H1 (cell line): ENCODE measurements around the gene HPX. TPM values are rescaled to one million over a fixed set of nuclear protein-coding genes. Genes with fewer than 3 reads are reported as not detected.

ENCODE experiments used
- CTCF ChIA-PET: fragments of 300-600 bp; sonication (Branson Sonifier 250); formaldehyde crosslinking; loops from one replicate; lab custom pipeline; 2021; ENCODE audit not compliant: partially characterized antibody; lab: Charles Lee
- POLR2A ChIA-PET: fragments of 300-600 bp; sonication (Branson Sonifier 250); formaldehyde crosslinking; loops from one replicate; lab custom pipeline; 2021; ENCODE audit warnings: inconsistent platforms; ENCODE audit not compliant: partially characterized antibody; lab: Charles Lee
- DNase-seq, 2 experiments: peaks; one replicate each; pipeline versions ENCODE4 v3.0.0 to v3.0.0-alpha.2; 2010 to 2022; ENCODE audit warnings: low spot score in 2 of 2, low read depth in 1 of 2, mixed read lengths in 1 of 2
- FAIRE-seq: peaks from 2 replicates; lab custom pipeline; 2011; peaks lifted over from hg19 to GRCh38; lab: Jason Lieb, UNC
- H2AFZ ChIP-seq: 2 replicates; pipeline ENCODE4 v1.8.1; 2012; ENCODE audit warnings: low read length, inconsistent platforms
- H2AK5ac ChIP-seq: 2 replicates; pipeline ENCODE4 v1.6.1; 2013; ENCODE audit warnings: low read depth, low read length
- H2BK120ac ChIP-seq: replicated peaks from 2 replicates; pipeline ENCODE3; 2013; ENCODE audit warnings: low read depth, low read length, inconsistent platforms
- H2BK12ac ChIP-seq: 2 replicates; pipeline ENCODE4 v1.6.1; 2013; ENCODE audit warnings: low read depth, low read length
- H2BK15ac ChIP-seq: 2 replicates; pipeline ENCODE4 v1.6.1; 2013; ENCODE audit warnings: low read length
- H2BK20ac ChIP-seq: 2 replicates; pipeline ENCODE4 v1.6.1; 2013; ENCODE audit warnings: low read length
- H2BK5ac ChIP-seq: 2 replicates; pipeline ENCODE4 v1.6.1; 2013; ENCODE audit warnings: low read depth, low read length
- H3K14ac ChIP-seq: 2 replicates; pipeline ENCODE4 v1.6.1; 2013; ENCODE audit warnings: inconsistent platforms; ENCODE audit not compliant: insufficient read length
- H3K18ac ChIP-seq: 2 replicates; pipeline ENCODE4 v1.6.1; 2013; ENCODE audit warnings: low read length; ENCODE audit errors: extremely low read depth
- H3K23ac ChIP-seq: 2 replicates; pipeline ENCODE4 v1.6.1; 2013; ENCODE audit warnings: inconsistent platforms; ENCODE audit not compliant: insufficient read length
- H3K23me2 ChIP-seq: 2 replicates; pipeline ENCODE4 v1.6.1; 2013; ENCODE audit warnings: low read depth, low read length
- H3K27ac ChIP-seq: 2 replicates; pipeline ENCODE4 v1.6.1; 2011; ENCODE audit warnings: low read depth, low read length, inconsistent platforms
- H3K27me3 ChIP-seq, 4 experiments: replicated peaks in 1 of 4; 1 replicate in 1 of 4; 2 replicates in 3 of 4; pipeline versions ENCODE4 v1.6.1 to v1.8.1; 2011 to 2013; ENCODE audit warnings: low read length in 3 of 4, mild to moderate bottlenecking in 3 of 4, inconsistent platforms in 2 of 4, mixed read lengths in 2 of 4, moderate library complexity in 1 of 4; ENCODE audit not compliant: control insufficient read depth in 3 of 4, insufficient read depth in 3 of 4; ENCODE audit errors: extremely low read depth in 1 of 4
- H3K36me3 ChIP-seq, 4 experiments: 2 replicates each; pipeline versions ENCODE4 v1.6.1 to v1.8.1; 2011 to 2013; ENCODE audit warnings: mild to moderate bottlenecking in 4 of 4, low read length in 3 of 4, moderate library complexity in 2 of 4, control low read depth in 1 of 4, inconsistent platforms in 1 of 4; ENCODE audit not compliant: insufficient read depth in 4 of 4, control insufficient read depth in 2 of 4
- H3K4ac ChIP-seq: replicated peaks from 2 replicates; pipeline ENCODE3; 2013; ENCODE audit warnings: low read length, low read depth, mixed read lengths, inconsistent platforms; ENCODE audit not compliant: insufficient read length
- H3K4me1 ChIP-seq, 4 experiments: replicated peaks in 1 of 4; 1 replicate in 1 of 4; 2 replicates in 3 of 4; pipeline versions ENCODE4 v1.6.1 to v1.8.1; 2011 to 2013; ENCODE audit warnings: low read length in 3 of 4, inconsistent platforms in 2 of 4, mixed read lengths in 1 of 4; ENCODE audit not compliant: insufficient read depth in 4 of 4, control insufficient read depth in 3 of 4
- H3K4me2 ChIP-seq, 2 experiments: 2 replicates each; pipeline versions ENCODE4 v1.6.1 to v1.8.1; 2011 to 2013; ENCODE audit warnings: low read depth in 2 of 2, low read length in 2 of 2, control low read depth in 1 of 2, inconsistent platforms in 1 of 2, mild to moderate bottlenecking in 1 of 2; ENCODE audit not compliant: insufficient read depth in 1 of 2
- H3K4me3 ChIP-seq, 4 experiments: fragments of 200-600, 300-600 bp in 1 of 4; sonication (generic), shearing (Covaris generic), sonication (Bioruptor Twin) in 1 of 4; 2 replicates each; pipeline versions ENCODE4 v1.5.1 to v1.8.1; 2011 to 2016; ENCODE audit warnings: low read length in 4 of 4, low read depth in 3 of 4, control low read depth in 2 of 4, inconsistent platforms in 2 of 4, mild to moderate bottlenecking in 2 of 4, mixed read lengths in 1 of 4, moderate library complexity in 1 of 4; ENCODE audit not compliant: insufficient read depth in 2 of 4; ENCODE audit errors: extremely low read depth in 1 of 4
- H3K56ac ChIP-seq: replicated peaks from 2 replicates; pipeline ENCODE3; 2013; ENCODE audit warnings: low read depth, mild to moderate bottlenecking, mixed read lengths, low read length, inconsistent platforms; ENCODE audit not compliant: insufficient read length
- H3K79me1 ChIP-seq: 2 replicates; pipeline ENCODE4 v1.6.1; 2013; ENCODE audit warnings: low read depth, low read length, control low read depth
- H3K79me2 ChIP-seq, 2 experiments: 2 replicates each; pipeline versions ENCODE4 v1.6.1 to v1.8.1; 2012 to 2013; ENCODE audit warnings: low read length in 2 of 2, mild to moderate bottlenecking in 2 of 2, inconsistent platforms in 1 of 2; ENCODE audit not compliant: insufficient read depth in 2 of 2, control insufficient read depth in 1 of 2
- H3K9ac ChIP-seq, 4 experiments: replicated peaks in 1 of 4; 1 replicate in 1 of 4; 2 replicates in 3 of 4; pipeline versions ENCODE4 v1.6.1 to v1.8.1; 2011 to 2013; ENCODE audit warnings: low read depth in 3 of 4, low read length in 3 of 4, control low read depth in 2 of 4, mild to moderate bottlenecking in 2 of 4, moderate library complexity in 2 of 4, inconsistent platforms in 1 of 4; ENCODE audit errors: extremely low read depth in 1 of 4
- H3K9me3 ChIP-seq, 2 experiments: 2 replicates each; pipeline versions ENCODE4 v1.6.1 to v1.8.1; 2012 to 2013; ENCODE audit warnings: mild to moderate bottlenecking in 2 of 2, moderate library complexity in 2 of 2, control low read depth in 1 of 2, inconsistent platforms in 1 of 2, low read depth in 1 of 2, low read length in 1 of 2, mixed read lengths in 1 of 2; ENCODE audit not compliant: insufficient read depth in 2 of 2
- H4K20me1 ChIP-seq, 2 experiments: replicated peaks in 1 of 2; 2 replicates each; pipeline versions ENCODE3 to v1.8.1; 2011 to 2013; ENCODE audit warnings: inconsistent platforms in 2 of 2, low read length in 2 of 2, mild to moderate bottlenecking in 1 of 2; ENCODE audit not compliant: insufficient read depth in 2 of 2, control insufficient read depth in 1 of 2
- H4K5ac ChIP-seq: 2 replicates; pipeline ENCODE4 v1.6.1; 2013; ENCODE audit warnings: low read length, low read depth, mixed read lengths, inconsistent platforms; ENCODE audit not compliant: insufficient read length
- H4K8ac ChIP-seq: 2 replicates; pipeline ENCODE4 v1.8.0; 2013; ENCODE audit warnings: mild to moderate bottlenecking, moderate library complexity, low read length, inconsistent platforms; ENCODE audit not compliant: insufficient read depth; ENCODE audit errors: extremely low read depth
- H4K91ac ChIP-seq: replicated peaks from 2 replicates; pipeline ENCODE3; 2013; ENCODE audit warnings: low read length, mixed read lengths, inconsistent platforms; ENCODE audit not compliant: insufficient read length
- ATF3 ChIP-seq: IDR thresholded peaks from 2 replicates; pipeline ENCODE4 v1.6.1; 2011; ENCODE audit warnings: low read depth, mild to moderate bottlenecking, low read length; ENCODE audit not compliant: insufficient read depth
- EP300 ChIP-seq, 2 experiments: IDR thresholded peaks; 1 replicate in 1 of 2; 2 replicates in 1 of 2; pipeline ENCODE4 v1.6.1; 2011 to 2012; ENCODE audit warnings: low read depth in 2 of 2, low read length in 2 of 2, mild to moderate bottlenecking in 2 of 2, borderline replicate concordance in 1 of 2, inconsistent platforms in 1 of 2, moderate library complexity in 1 of 2
- HDAC6 ChIP-seq: IDR thresholded peaks from one replicate; pipeline ENCODE4 v1.7.1; 2012; ENCODE audit warnings: low read depth, mild to moderate bottlenecking, inconsistent platforms, low read length, moderate library complexity
- KDM1A ChIP-seq: fragments of 200-600, 300-600 bp; sonication (generic); IDR thresholded peaks from 2 replicates; pipeline ENCODE4 v1.7.1; 2016; ENCODE audit warnings: mild to moderate bottlenecking, low read length, borderline replicate concordance
- KDM5A ChIP-seq: fragments of 200-600 bp; IDR thresholded peaks from 2 replicates; pipeline ENCODE4 v1.7.1; 2012; ENCODE audit warnings: mild to moderate bottlenecking, low read length, inconsistent platforms, mixed read lengths
- POLR2A ChIP-seq, 2 experiments: IDR thresholded peaks; 1 replicate in 1 of 2; 2 replicates in 1 of 2; pipeline ENCODE4 v1.6.1; 2011; ENCODE audit warnings: low read depth in 2 of 2, low read length in 2 of 2, mild to moderate bottlenecking in 2 of 2; ENCODE audit errors: control extremely low read depth in 1 of 2
- RFX5 ChIP-seq: IDR thresholded peaks from 2 replicates; pipeline ENCODE4 v1.6.1; 2011; ENCODE audit warnings: low read depth, low read length, improper control_type of control experiment, borderline replicate concordance
- SIX5 ChIP-seq: IDR thresholded peaks from 2 replicates; pipeline ENCODE4 v1.6.1; 2011; ENCODE audit warnings: mild to moderate bottlenecking, low read depth, low read length
- TAF1 ChIP-seq: IDR thresholded peaks from 2 replicates; pipeline ENCODE4 v1.6.1; 2011; ENCODE audit warnings: mild to moderate bottlenecking, low read depth, low read length
- TAF7 ChIP-seq: optimal IDR thresholded peaks from 2 replicates; pipeline ENCODE3; 2011; ENCODE audit warnings: low read depth, mild to moderate bottlenecking, inconsistent platforms, low read length, moderate library complexity, borderline replicate concordance
- TEAD4 ChIP-seq: IDR thresholded peaks from 2 replicates; pipeline ENCODE4 v1.6.1; 2012; ENCODE audit warnings: low read depth, low read length, inconsistent platforms, mixed read lengths
- WGBS, 2 experiments: shearing (Covaris generic) in 1 of 2; methylation state at CpG; one replicate each; pipeline versions ENCODE4 v1.1.6 to v1.1.7; 2013 to 2015; ENCODE audit warnings: low lambda C conversion rate in 2 of 2, mixed read lengths in 2 of 2, inconsistent platforms in 1 of 2, low coverage in 1 of 2, missing lambda C conversion rate in 1 of 2; ENCODE audit not compliant: insufficient replicate concordance in 2 of 2, insufficient coverage in 1 of 2, insufficient read length in 1 of 2; ENCODE audit errors: extremely low coverage in 1 of 2, missing lambda C conversion rate in 1 of 2; 5-methylcytosine and 5-hydroxymethylcytosine counted together
- polyA plus RNA-seq, 7 experiments: library from polyadenylated mRNA; depleted of rRNA in 3 of 7; stranded (reverse) in 5 of 7; unstranded in 2 of 7; fragments of >200 nt in 5 of 7; fragments of 200-250 nt in 2 of 7; gene quantifications; 1 replicate in 5 of 7; 2 replicates in 1 of 7; 4 replicates in 1 of 7; pipeline versions ENCODE4 v1.2.1 to v1.2.3, GENCODE V29; 2011 to 2013; ENCODE audit warnings: missing spikeins in 2 of 7, mixed read lengths in 2 of 7
- total RNA-seq: library from RNA; stranded (reverse); fragmentation: NEBNext Ultra II Directional; extraction: Animal tissue kit (Norgen Biotek cat#: 25700); gene quantifications from 2 replicates; pipeline ENCODE4 v1.2.1, GENCODE V29; 2021
- TF ChIP-seq, protein P1 (sequence below): IDR thresholded peaks from 2 replicates; pipeline ENCODE4 v1.6.1; 2012; ENCODE audit warnings: inconsistent platforms

The HPX gene
- total and polyA plus RNA-seq, 2 of the 8 experiments (the other 6 are each of a cell fraction or from before 2014, with no cell fraction given) = 0.80 to 0.97 TPM

GRCh38 chr11:6433998-6434660, 6.7 kb downstream of the HPX start:
- Histone ChIP-seq H4K8ac (no peak overlapping the region), H3K56ac (no peak overlapping the region), H3K9me3 (no peaks in the 10 kb centered on the region), H4K91ac (no peak overlapping the region), H2AK5ac (no peak overlapping the region), H2BK15ac (no peak overlapping the region), H3K4me3 (no peak overlapping the region), H3K4me2 (no peak overlapping the region), H3K79me2 (no peaks in the 10 kb centered on the region), H3K9ac (no peak overlapping the region), H2BK120ac (no peak overlapping the region), H3K36me3 (no peaks in the 10 kb centered on the region), H3K79me1 (no peaks in the 10 kb centered on the region), H3K27me3 (0 out of 7 replicates have a peak, but pooled peaks cover 0 to 2% (median 0%) of the 10 kb centered on the region in 4 experiments), H3K14ac (no peak overlapping the region), H2AFZ (no peak overlapping the region), H3K4me1 (no peaks in the 10 kb centered on the region), H3K18ac (no peak overlapping the region), H2BK12ac (no peak overlapping the region), H3K23me2 (no peaks in the 10 kb centered on the region), H2BK20ac (no peak overlapping the region), H3K4ac (no peak overlapping the region), H3K23ac (no peak overlapping the region), H2BK5ac (no peak overlapping the region), H3K27ac (no peak overlapping the region), H4K5ac (no peak overlapping the region), H4K20me1 (no peaks in the 10 kb centered on the region)
- 83% methylated on average over 5 of the region's 5 CpGs; no CpG with 5 or more reads in 1 of the 2 experiments for WGBS, 2 experiments
- ChIA-PET CTCF (interaction anchor here (0.6 to 22.7 kb wide), 8 partner anchors 10 to 72 kb away, joined by 3 to 585 read pairs (median 6); partner anchors contain the start of gene SMPD1), POLR2A (interaction anchor here (1.2 kb wide), 1 partner anchor 18 kb away, joined by 4 read pairs; no protein-coding TSS in a partner anchor)
- FAIRE-seq = no peak
- no peak for DNase-seq
- TF ChIP-seq SIX5 = no peak
- no peak for TF ChIP-seq EP300 (IDR thresholded peaks at IDR 0.05; ENCODE audit: borderline replicate concordance in 1 of 2, low read depth in 2 of 2, low read length in 2 of 2)
- TF ChIP-seq, protein P1, sequence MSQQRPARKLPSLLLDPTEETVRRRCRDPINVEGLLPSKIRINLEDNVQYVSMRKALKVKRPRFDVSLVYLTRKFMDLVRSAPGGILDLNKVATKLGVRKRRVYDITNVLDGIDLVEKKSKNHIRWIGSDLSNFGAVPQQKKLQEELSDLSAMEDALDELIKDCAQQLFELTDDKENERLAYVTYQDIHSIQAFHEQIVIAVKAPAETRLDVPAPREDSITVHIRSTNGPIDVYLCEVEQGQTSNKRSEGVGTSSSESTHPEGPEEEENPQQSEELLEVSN = no peak
- TF ChIP-seq RFX5 = no peak
- no peak for TF ChIP-seq KDM1A
- no peak for TF ChIP-seq KDM5A
- no peak for TF ChIP-seq HDAC6
- no peak for TF ChIP-seq TAF1
- no peak for TF ChIP-seq TAF7
- TF ChIP-seq ATF3 = no peak
- no peak for TF ChIP-seq TEAD4
- no peak for TF ChIP-seq POLR2A (IDR thresholded peaks at IDR 0.05; ENCODE audit: control extremely low read depth in 1 of 2, low read depth in 2 of 2, low read length in 2 of 2)
